Measurements from ENCODE around the gene NEUROD4. TPM values are rescaled to one million over a fixed set of nuclear protein-coding genes. Genes with fewer than 3 reads are reported as not detected.
A peak's percentile ranks its signal among the peaks of the same experiment; 100 is the strongest.

NEUROD4 gene
- total and polyA plus RNA-seq, 2 experiments from 2014 or later, result 0.07 to 0.13 TPM

DNA sequence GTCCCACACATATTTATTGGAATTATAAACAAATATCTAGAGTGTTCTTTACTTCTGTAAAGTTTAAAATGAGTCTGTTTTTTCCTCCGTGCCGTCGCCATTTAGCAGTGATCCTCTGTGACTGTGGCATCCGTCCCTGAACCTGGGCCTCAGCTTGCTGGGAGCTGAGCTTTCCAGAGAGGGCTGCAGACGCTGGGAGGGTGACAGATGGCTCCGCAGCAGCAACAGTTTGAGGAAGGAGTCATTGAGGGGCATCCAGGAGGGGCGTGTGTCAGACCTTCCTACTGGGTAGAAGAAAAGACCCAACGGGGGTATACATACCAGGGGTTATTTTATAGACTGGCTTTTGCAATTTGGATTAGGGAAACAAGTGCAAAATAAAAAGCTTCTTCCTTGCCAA lies 47.9 kb downstream of the NEUROD4 start:
- H3K9me2 ChIP-seq (ENCODE audit: insufficient read depth), result no peaks in the 10 kb centered on the region
- H3K27me3 Mint-ChIP-seq (ENCODE audit: insufficient read depth, low read depth, poor library complexity), result peaks cover 1% of the 10 kb centered on the region
- no peaks in the 10 kb centered on the region for H3K4me1 ChIP-seq (ENCODE audit: insufficient read depth)
- peaks cover 9% of the 10 kb centered on the region for H3K4me1 Mint-ChIP-seq
- no peaks in the 10 kb centered on the region for H3K36me3 ChIP-seq (ENCODE audit: insufficient read depth)
- no peak overlapping the region for H3K4me2 ChIP-seq
- DNase-seq (ENCODE audit: low spot score) (no peak), ATAC-seq (no peak; the same call in 2 of the 3 replicates)
- H3K27me3 ChIP-seq (ENCODE audit: insufficient read depth), result no peaks in the 10 kb centered on the region
- no peak overlapping the region for H3K27ac ChIP-seq (ENCODE audit: low read depth)
- H3K79me2 ChIP-seq (replicated peaks; ENCODE audit: insufficient read depth), result no peaks in the 10 kb centered on the region
- TF ChIP-seq, protein P1, sequence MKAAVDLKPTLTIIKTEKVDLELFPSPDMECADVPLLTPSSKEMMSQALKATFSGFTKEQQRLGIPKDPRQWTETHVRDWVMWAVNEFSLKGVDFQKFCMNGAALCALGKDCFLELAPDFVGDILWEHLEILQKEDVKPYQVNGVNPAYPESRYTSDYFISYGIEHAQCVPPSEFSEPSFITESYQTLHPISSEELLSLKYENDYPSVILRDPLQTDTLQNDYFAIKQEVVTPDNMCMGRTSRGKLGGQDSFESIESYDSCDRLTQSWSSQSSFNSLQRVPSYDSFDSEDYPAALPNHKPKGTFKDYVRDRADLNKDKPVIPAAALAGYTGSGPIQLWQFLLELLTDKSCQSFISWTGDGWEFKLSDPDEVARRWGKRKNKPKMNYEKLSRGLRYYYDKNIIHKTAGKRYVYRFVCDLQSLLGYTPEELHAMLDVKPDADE (IDR thresholded peaks at IDR 0.05), result no peak
- no peak for TF ChIP-seq ZNF331 (CRISPR knock-in tag; IDR thresholded peaks at IDR 0.05; ENCODE audit: low read depth)
- TF ChIP-seq, protein P2, sequence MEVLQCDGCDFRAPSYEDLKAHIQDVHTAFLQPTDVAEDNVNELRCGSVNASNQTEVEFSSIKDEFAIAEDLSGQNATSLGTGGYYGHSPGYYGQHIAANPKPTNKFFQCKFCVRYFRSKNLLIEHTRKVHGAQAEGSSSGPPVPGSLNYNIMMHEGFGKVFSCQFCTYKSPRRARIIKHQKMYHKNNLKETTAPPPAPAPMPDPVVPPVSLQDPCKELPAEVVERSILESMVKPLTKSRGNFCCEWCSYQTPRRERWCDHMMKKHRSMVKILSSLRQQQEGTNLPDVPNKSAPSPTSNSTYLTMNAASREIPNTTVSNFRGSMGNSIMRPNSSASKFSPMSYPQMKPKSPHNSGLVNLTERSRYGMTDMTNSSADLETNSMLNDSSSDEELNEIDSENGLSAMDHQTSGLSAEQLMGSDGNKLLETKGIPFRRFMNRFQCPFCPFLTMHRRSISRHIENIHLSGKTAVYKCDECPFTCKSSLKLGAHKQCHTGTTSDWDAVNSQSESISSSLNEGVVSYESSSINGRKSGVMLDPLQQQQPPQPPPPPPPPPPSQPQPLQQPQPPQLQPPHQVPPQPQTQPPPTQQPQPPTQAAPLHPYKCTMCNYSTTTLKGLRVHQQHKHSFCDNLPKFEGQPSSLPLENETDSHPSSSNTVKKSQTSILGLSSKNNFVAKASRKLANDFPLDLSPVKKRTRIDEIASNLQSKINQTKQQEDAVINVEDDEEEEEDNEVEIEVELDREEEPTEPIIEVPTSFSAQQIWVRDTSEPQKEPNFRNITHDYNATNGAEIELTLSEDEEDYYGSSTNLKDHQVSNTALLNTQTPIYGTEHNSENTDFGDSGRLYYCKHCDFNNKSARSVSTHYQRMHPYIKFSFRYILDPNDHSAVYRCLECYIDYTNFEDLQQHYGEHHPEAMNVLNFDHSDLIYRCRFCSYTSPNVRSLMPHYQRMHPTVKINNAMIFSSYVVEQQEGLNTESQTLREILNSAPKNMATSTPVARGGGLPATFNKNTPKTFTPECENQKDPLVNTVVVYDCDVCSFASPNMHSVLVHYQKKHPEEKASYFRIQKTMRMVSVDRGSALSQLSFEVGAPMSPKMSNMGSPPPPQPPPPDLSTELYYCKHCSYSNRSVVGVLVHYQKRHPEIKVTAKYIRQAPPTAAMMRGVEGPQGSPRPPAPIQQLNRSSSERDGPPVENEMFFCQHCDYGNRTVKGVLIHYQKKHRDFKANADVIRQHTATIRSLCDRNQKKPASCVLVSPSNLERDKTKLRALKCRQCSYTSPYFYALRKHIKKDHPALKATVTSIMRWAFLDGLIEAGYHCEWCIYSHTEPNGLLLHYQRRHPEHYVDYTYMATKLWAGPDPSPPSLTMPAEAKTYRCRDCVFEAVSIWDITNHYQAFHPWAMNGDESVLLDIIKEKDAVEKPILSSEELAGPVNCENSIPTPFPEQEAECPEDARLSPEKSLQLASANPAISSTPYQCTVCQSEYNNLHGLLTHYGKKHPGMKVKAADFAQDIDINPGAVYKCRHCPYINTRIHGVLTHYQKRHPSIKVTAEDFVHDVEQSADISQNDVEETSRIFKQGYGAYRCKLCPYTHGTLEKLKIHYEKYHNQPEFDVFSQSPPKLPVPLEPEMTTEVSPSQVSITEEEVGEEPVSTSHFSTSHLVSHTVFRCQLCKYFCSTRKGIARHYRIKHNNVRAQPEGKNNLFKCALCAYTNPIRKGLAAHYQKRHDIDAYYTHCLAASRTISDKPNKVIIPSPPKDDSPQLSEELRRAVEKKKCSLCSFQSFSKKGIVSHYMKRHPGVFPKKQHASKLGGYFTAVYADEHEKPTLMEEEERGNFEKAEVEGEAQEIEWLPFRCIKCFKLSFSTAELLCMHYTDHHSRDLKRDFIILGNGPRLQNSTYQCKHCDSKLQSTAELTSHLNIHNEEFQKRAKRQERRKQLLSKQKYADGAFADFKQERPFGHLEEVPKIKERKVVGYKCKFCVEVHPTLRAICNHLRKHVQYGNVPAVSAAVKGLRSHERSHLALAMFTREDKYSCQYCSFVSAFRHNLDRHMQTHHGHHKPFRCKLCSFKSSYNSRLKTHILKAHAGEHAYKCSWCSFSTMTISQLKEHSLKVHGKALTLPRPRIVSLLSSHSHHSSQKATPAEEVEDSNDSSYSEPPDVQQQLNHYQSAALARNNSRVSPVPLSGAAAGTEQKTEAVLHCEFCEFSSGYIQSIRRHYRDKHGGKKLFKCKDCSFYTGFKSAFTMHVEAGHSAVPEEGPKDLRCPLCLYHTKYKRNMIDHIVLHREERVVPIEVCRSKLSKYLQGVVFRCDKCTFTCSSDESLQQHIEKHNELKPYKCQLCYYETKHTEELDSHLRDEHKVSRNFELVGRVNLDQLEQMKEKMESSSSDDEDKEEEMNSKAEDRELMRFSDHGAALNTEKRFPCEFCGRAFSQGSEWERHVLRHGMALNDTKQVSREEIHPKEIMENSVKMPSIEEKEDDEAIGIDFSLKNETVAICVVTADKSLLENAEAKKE (CRISPR knock-in tag; IDR thresholded peaks at IDR 0.05), result no peak
- no peak for TF ChIP-seq STAT1 (IDR thresholded peaks at IDR 0.05; ENCODE audit: unreplicated experiment)
- no peaks in the 10 kb centered on the region for H3F3A ChIP-seq (replicated peaks; ENCODE audit: low read depth)
- no peak overlapping the region for H3K4me3 Mint-ChIP-seq
- no peaks in the 10 kb centered on the region for H4K20me1 ChIP-seq (replicated peaks; ENCODE audit: insufficient read depth)
- no peak overlapping the region for H3K4me3 ChIP-seq
- no peaks in the 10 kb centered on the region for H3K36me3 Mint-ChIP-seq (ENCODE audit: low read depth)
- H2AFZ ChIP-seq, result peak overlapping the region; percentile 63
- H3K27ac Mint-ChIP-seq, result no peak overlapping the region
- H3K9me3 Mint-ChIP-seq, result no peaks in the 10 kb centered on the region

DNA sequence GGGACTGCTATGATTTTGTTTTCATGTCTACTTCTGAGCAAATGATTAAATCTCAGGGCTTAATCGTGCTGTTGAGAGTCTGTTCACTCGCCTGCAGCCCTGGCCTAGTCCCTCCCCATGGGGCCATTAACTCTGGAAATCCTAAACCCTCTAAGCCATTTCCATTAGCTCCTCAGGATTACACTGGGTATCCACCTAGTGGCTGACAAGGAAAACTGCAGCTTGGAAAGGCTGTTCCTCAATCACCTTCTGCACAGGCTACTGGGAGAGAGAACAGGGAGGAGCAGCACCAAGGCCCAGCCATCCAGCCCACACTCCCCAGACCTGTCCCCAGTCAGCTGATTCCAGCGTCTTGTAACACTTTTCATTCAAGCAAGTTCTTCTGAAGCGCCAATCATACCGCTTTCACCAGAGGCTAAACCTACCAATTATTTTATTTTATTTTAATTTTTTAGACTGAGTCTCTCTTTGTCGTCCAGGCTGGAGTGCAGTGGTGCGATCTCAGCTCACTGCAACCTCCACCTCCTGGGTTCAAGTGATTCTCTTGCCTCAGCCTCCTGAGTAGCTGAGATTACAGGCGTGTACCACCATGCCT lies 48.7 kb downstream of the NEUROD4 start:
- no peaks in the 10 kb centered on the region for H3F3A ChIP-seq (replicated peaks; ENCODE audit: low read depth)
- Mint-ChIP-seq H3K4me3 (no peak overlapping the region), H3K36me3 (ENCODE audit: low read depth) (no peaks in the 10 kb centered on the region), H3K27ac (no peak overlapping the region), H3K9me3 (no peaks in the 10 kb centered on the region), H3K27me3 (ENCODE audit: insufficient read depth, low read depth, poor library complexity) (peaks cover 1% of the 10 kb centered on the region), H3K4me1 (peaks cover 9% of the 10 kb centered on the region)
- H3K4me2 ChIP-seq, result no peak overlapping the region
- ATAC-seq (peak; percentile 94), DNase-seq (ENCODE audit: low spot score) (peak; percentile 93)
- H3K4me1 ChIP-seq (ENCODE audit: insufficient read depth), result no peaks in the 10 kb centered on the region
- no peaks in the 10 kb centered on the region for H3K27me3 ChIP-seq (ENCODE audit: insufficient read depth)
- H3K36me3 ChIP-seq (ENCODE audit: insufficient read depth), result no peaks in the 10 kb centered on the region
- H3K4me3 ChIP-seq, result no peak overlapping the region
- H3K27ac ChIP-seq (ENCODE audit: low read depth), result no peak overlapping the region
- no peaks in the 10 kb centered on the region for H4K20me1 ChIP-seq (replicated peaks; ENCODE audit: insufficient read depth)
- no peaks in the 10 kb centered on the region for H3K79me2 ChIP-seq (replicated peaks; ENCODE audit: insufficient read depth)
- peak overlapping the region; percentile 63; the same call in 1 of the 2 replicates for H2AFZ ChIP-seq
- H3K9me2 ChIP-seq (ENCODE audit: insufficient read depth), result no peaks in the 10 kb centered on the region
- TF ChIP-seq EZH2 (IDR thresholded peaks at IDR 0.05; ENCODE audit: low read depth, unreplicated experiment), result no peak
- no peak for TF ChIP-seq POLR2AphosphoS5 (IDR thresholded peaks at IDR 0.05; ENCODE audit: low read depth)
- TF ChIP-seq, protein P3, sequence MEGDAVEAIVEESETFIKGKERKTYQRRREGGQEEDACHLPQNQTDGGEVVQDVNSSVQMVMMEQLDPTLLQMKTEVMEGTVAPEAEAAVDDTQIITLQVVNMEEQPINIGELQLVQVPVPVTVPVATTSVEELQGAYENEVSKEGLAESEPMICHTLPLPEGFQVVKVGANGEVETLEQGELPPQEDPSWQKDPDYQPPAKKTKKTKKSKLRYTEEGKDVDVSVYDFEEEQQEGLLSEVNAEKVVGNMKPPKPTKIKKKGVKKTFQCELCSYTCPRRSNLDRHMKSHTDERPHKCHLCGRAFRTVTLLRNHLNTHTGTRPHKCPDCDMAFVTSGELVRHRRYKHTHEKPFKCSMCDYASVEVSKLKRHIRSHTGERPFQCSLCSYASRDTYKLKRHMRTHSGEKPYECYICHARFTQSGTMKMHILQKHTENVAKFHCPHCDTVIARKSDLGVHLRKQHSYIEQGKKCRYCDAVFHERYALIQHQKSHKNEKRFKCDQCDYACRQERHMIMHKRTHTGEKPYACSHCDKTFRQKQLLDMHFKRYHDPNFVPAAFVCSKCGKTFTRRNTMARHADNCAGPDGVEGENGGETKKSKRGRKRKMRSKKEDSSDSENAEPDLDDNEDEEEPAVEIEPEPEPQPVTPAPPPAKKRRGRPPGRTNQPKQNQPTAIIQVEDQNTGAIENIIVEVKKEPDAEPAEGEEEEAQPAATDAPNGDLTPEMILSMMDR (conservative IDR thresholded peaks at IDR 0.05; ENCODE audit: low read depth in 2 of 2), result peak; percentile 78 to 90
- no peak for TF ChIP-seq CREB1 (CRISPR knock-in tag; IDR thresholded peaks at IDR 0.05; ENCODE audit: low read depth)
